ENCODE measurements around the gene MRPL41. TPM values are rescaled to one million over a fixed set of nuclear protein-coding genes. Genes with fewer than 3 reads are reported as not detected.

Gene MRPL41
- total and polyA plus RNA-seq, 2 donors (not counting 1 experiment from before 2014, with no cell fraction given) = 10.9 to 53.2 TPM

GRCh38 chr9:137575364-137575715 is 23.7 kb downstream of the MRPL41 start:
- Histone ChIP-seq H3K4me3 (replicated peaks in 1 of 4; ENCODE audit: control extremely low read depth in 1 of 4, insufficient read depth in 1 of 4, low read depth in 3 of 4, low read length in 4 of 4) (no peak overlapping the region), H2AFZ (ENCODE audit: low read length) (no peak overlapping the region), H3K27ac (ENCODE audit: insufficient read depth, low read length) (no peak overlapping the region), H3K9ac (ENCODE audit: insufficient read depth, low read length) (no peak overlapping the region), H3K79me2 (ENCODE audit: control insufficient read depth, insufficient read depth, low read length) (peaks cover 32% of the 10 kb centered on the region), H3K36me3 (ENCODE audit: control insufficient read depth, insufficient read depth, low read length) (peaks cover 12% of the 10 kb centered on the region), H3K27me3 (ENCODE audit: control insufficient read depth, insufficient read depth, low read length) (no peaks in the 10 kb centered on the region), H3K4me2 (ENCODE audit: extremely low read depth, insufficient read depth, low read length) (no peak overlapping the region), H4K20me1 (ENCODE audit: control insufficient read depth, extremely low read depth, insufficient read depth, low read length) (no peaks in the 10 kb centered on the region), H3K9me3 (ENCODE audit: control insufficient read depth, insufficient read depth, low read depth, low read length) (no peaks in the 10 kb centered on the region), H3K4me1 (ENCODE audit: control insufficient read depth, extremely low read depth, insufficient read depth, low read length) (peaks cover 7% of the 10 kb centered on the region)
- TF ChIP-seq EZH2 (IDR thresholded peaks at IDR 0.05; ENCODE audit: low read length, missing control alignments) (no peak), CTCF (conservative IDR thresholded peaks at IDR 0.05 in 1 of 2, IDR thresholded peaks at IDR 0.05 in 1 of 2; ENCODE audit: low read depth in 1 of 2, low read length in 2 of 2) (no peak)
- DNase-seq (ENCODE audit: low read depth in 2 of 2) = peak in 1 of 2 donors; percentile 19

GRCh38 chr9:137575716-137576411 is 24.2 kb downstream of the MRPL41 start:
- peaks cover 7% of the 10 kb centered on the region for H3K4me1 ChIP-seq (ENCODE audit: control insufficient read depth, extremely low read depth, insufficient read depth, low read length)
- TF ChIP-seq CTCF (conservative IDR thresholded peaks at IDR 0.05 in 1 of 2, IDR thresholded peaks at IDR 0.05 in 1 of 2; ENCODE audit: low read depth in 1 of 2, low read length in 2 of 2) (no peak), EZH2 (IDR thresholded peaks at IDR 0.05; ENCODE audit: low read length, missing control alignments) (no peak)
- no peak overlapping the region for H3K27ac ChIP-seq (ENCODE audit: insufficient read depth, low read length)
- DNase-seq (ENCODE audit: low read depth in 2 of 2) = no peak
- H3K79me2 ChIP-seq (ENCODE audit: control insufficient read depth, insufficient read depth, low read length) = peaks cover 30% of the 10 kb centered on the region
- no peaks in the 10 kb centered on the region for H3K27me3 ChIP-seq (ENCODE audit: control insufficient read depth, insufficient read depth, low read length)
- no peaks in the 10 kb centered on the region for H3K9me3 ChIP-seq (ENCODE audit: control insufficient read depth, insufficient read depth, low read depth, low read length)
- peaks cover 9% of the 10 kb centered on the region for H3K36me3 ChIP-seq (ENCODE audit: control insufficient read depth, insufficient read depth, low read length)
- no peaks in the 10 kb centered on the region for H4K20me1 ChIP-seq (ENCODE audit: control insufficient read depth, extremely low read depth, insufficient read depth, low read length)
- H3K4me3 ChIP-seq (replicated peaks in 1 of 4; ENCODE audit: control extremely low read depth in 1 of 4, insufficient read depth in 1 of 4, low read depth in 3 of 4, low read length in 4 of 4) = no peak overlapping the region
- no peak overlapping the region for H2AFZ ChIP-seq (ENCODE audit: low read length)
- no peak overlapping the region for H3K9ac ChIP-seq (ENCODE audit: insufficient read depth, low read length)
- no peak overlapping the region for H3K4me2 ChIP-seq (ENCODE audit: extremely low read depth, insufficient read depth, low read length)

GRCh38 chr9:137578518-137579258 is 27.0 kb downstream of the MRPL41 start, which contains the start of gene DPH7:
TSS of gene DPH7 (minus strand) at chr9:137578925. CDS start at chr9:137578777, 148 bp downstream.
- TF ChIP-seq CTCF (conservative IDR thresholded peaks at IDR 0.05 in 1 of 2, IDR thresholded peaks at IDR 0.05 in 1 of 2; ENCODE audit: low read depth in 1 of 2, low read length in 2 of 2) = peak; percentile 71 to 72
- no peak for TF ChIP-seq EZH2 (IDR thresholded peaks at IDR 0.05; ENCODE audit: low read length, missing control alignments)
- peak within 1 kb of the TSS; percentile 69 for H3K27ac ChIP-seq (ENCODE audit: insufficient read depth, low read length)
- H2AFZ ChIP-seq (ENCODE audit: low read length) = peak within 1 kb of the TSS; percentile 90
- peak within 1 kb of the TSS; percentile 94 for H3K4me2 ChIP-seq (ENCODE audit: extremely low read depth, insufficient read depth, low read length)
- H3K4me1 ChIP-seq (ENCODE audit: control insufficient read depth, extremely low read depth, insufficient read depth, low read length) = peaks cover 7% of the 10 kb centered on the region
- DNase-seq (ENCODE audit: low read depth in 2 of 2) = peak; percentile 85 to 88
- no peaks in the 10 kb centered on the region for H3K9me3 ChIP-seq (ENCODE audit: control insufficient read depth, insufficient read depth, low read depth, low read length)
- H3K4me3 ChIP-seq (replicated peaks in 1 of 4; ENCODE audit: control extremely low read depth in 1 of 4, insufficient read depth in 1 of 4, low read depth in 3 of 4, low read length in 4 of 4) = peak within 1 kb of the TSS; percentile 56 to 87 (median 80)
- peak within 1 kb of the TSS; percentile 75 for H3K9ac ChIP-seq (ENCODE audit: insufficient read depth, low read length)
- H3K79me2 ChIP-seq (ENCODE audit: control insufficient read depth, insufficient read depth, low read length) = peaks cover 30% of the 10 kb centered on the region
- no peaks in the 10 kb centered on the region for H3K27me3 ChIP-seq (ENCODE audit: control insufficient read depth, insufficient read depth, low read length)
- peaks cover 17% of the 10 kb centered on the region for H3K36me3 ChIP-seq (ENCODE audit: control insufficient read depth, insufficient read depth, low read length)
- H4K20me1 ChIP-seq (ENCODE audit: control insufficient read depth, extremely low read depth, insufficient read depth, low read length) = no peaks in the 10 kb centered on the region

All from fibroblast of lung (primary cell).